DMS79 (cell line): ENCODE results near the gene ADAM22.

Experiments used
- DNase-seq: peaks from one replicate; lab custom pipeline; 2025; lab: John Stamatoyannopoulos, UW

ADAM22 gene

GRCh38 chr7:88217675-88218428 lies 283.8 kb downstream of the ADAM22 start:
- peak; percentile 88 for DNase-seq

GRCh38 chr7:88218429-88218745 lies 284.3 kb downstream of the ADAM22 start:
- no peak for DNase-seq

GRCh38 chr7:88218836-88219605 lies 285.0 kb downstream of the ADAM22 start:
- DNase-seq = peak; percentile 75

- peak; percentile 73 for DNase-seq
Observed at GRCh38 chr7:88219781-88220747, 286.0 kb downstream of the ADAM22 start, which contains the start of gene SRI. Gene SRI, minus strand, starts transcription at chr7:88220038. Its CDS starts 12 bp downstream, at chr7:88220026.

GRCh38 chr7:88223265-88223664 lies 289.2 kb downstream of the ADAM22 start:
- DNase-seq = no peak

GRCh38 chr7:88224601-88225275 lies 290.7 kb downstream of the ADAM22 start:
- DNase-seq = no peak

GRCh38 chr7:88226201-88226600 lies 292.1 kb downstream of the ADAM22 start:
- no peak for DNase-seq

- DNase-seq = no peak
Observed at GRCh38 chr7:88226886-88227516, 292.9 kb downstream of the ADAM22 start.

- DNase-seq = peak; percentile 30
Observed at GRCh38 chr7:88229302-88229995, 295.4 kb downstream of the ADAM22 start.

GRCh38 chr7:88230646-88231045 lies 296.6 kb downstream of the ADAM22 start:
- no peak for DNase-seq

GRCh38 chr7:88233828-88234227 lies 299.8 kb downstream of the ADAM22 start:
- no peak for DNase-seq

- no peak for DNase-seq
Observed at GRCh38 chr7:88239852-88240251, 305.8 kb downstream of the ADAM22 start.

- DNase-seq = peak; percentile 40
Observed at GRCh38 chr7:88243345-88243909, 309.4 kb downstream of the ADAM22 start.

- DNase-seq = no peak
Observed at GRCh38 chr7:88244258-88244657, 310.2 kb downstream of the ADAM22 start.
